ENCODE measurements around the gene GPR50.

GPR50 gene

GRCh38 chrX:151228935-151229334 lies 52.6 kb downstream of the GPR50 start:
- no peak for DNase-seq

All from HCEC 1CT (cell line).